Glutamatergic neuron (in vitro differentiated cells): ENCODE data around the gene OSBPL2. TPM values are rescaled to one million over a fixed set of nuclear protein-coding genes. Genes with fewer than 3 reads are reported as not detected.

Source experiments
- DNase-seq: peaks from one replicate; pipeline ENCODE4 v3.0.0; 2022
- H3K27ac Mint-ChIP-seq: one replicate; pipeline ENCODE4 v1.8.0; 2020; ENCODE audit warnings: mild to moderate bottlenecking, mixed read lengths, inconsistent platforms; ENCODE audit not compliant: unreplicated experiment
- H3K27me3 Mint-ChIP-seq: one replicate; pipeline ENCODE4 v1.8.0; 2020; ENCODE audit warnings: mild to moderate bottlenecking, moderate library complexity, mixed read lengths, inconsistent platforms; ENCODE audit not compliant: unreplicated experiment
- H3K36me3 Mint-ChIP-seq: one replicate; pipeline ENCODE4 v1.8.0; 2020; ENCODE audit warnings: mild to moderate bottlenecking, mixed read lengths, inconsistent platforms; ENCODE audit not compliant: unreplicated experiment
- H3K4me1 Mint-ChIP-seq: one replicate; pipeline ENCODE4 v1.8.0; 2020; ENCODE audit warnings: mild to moderate bottlenecking, low read depth, mixed read lengths, inconsistent platforms; ENCODE audit not compliant: unreplicated experiment
- H3K4me3 Mint-ChIP-seq: one replicate; pipeline ENCODE4 v1.8.0; 2020; ENCODE audit warnings: mild to moderate bottlenecking, mixed read lengths, inconsistent platforms; ENCODE audit not compliant: unreplicated experiment
- H3K9me3 Mint-ChIP-seq: one replicate; pipeline ENCODE4 v1.8.0; 2020; ENCODE audit warnings: mild to moderate bottlenecking, moderate library complexity, mixed read lengths, inconsistent platforms; ENCODE audit not compliant: unreplicated experiment
- CTCF ChIP-seq: fragments of 200-600 bp; sonication (generic); IDR thresholded peaks from one replicate; pipeline ENCODE4 v1.5.0; 2021; ENCODE audit not compliant: partially characterized antibody, unreplicated experiment
- total RNA-seq: library from RNA; stranded (reverse); fragmentation: NEBNext Ultra II Directional; extraction: Animal tissue kit (Norgen Biotek cat#: 25700); gene quantifications from one replicate; pipeline ENCODE4 v1.2.1, GENCODE V29; 2021; ENCODE audit not compliant: unreplicated experiment

Gene OSBPL2
- total RNA-seq, 1 donor from 2014 or later, result 42.6 TPM

- Mint-ChIP-seq H3K27me3 (peaks cover 4% of the 10 kb centered on the region), H3K4me3 (no peak overlapping the region), H3K27ac (no peak overlapping the region), H3K4me1 (peaks cover 3% of the 10 kb centered on the region), H3K36me3 (no peaks in the 10 kb centered on the region), H3K9me3 (no peaks in the 10 kb centered on the region)
- no peak for DNase-seq
- TF ChIP-seq CTCF, result no peak
These were observed 2.6 kb upstream of the OSBPL2 start for GRCh38 chr20:62235777-62236157.

GRCh38 chr20:62236200-62236599 is 2.1 kb upstream of the OSBPL2 start:
- H3K27me3 Mint-ChIP-seq, result peaks cover 4% of the 10 kb centered on the region
- no peak overlapping the region for H3K27ac Mint-ChIP-seq
- no peaks in the 10 kb centered on the region for H3K9me3 Mint-ChIP-seq
- H3K4me3 Mint-ChIP-seq, result no peak overlapping the region
- TF ChIP-seq CTCF, result no peak
- DNase-seq, result no peak
- no peaks in the 10 kb centered on the region for H3K36me3 Mint-ChIP-seq
- H3K4me1 Mint-ChIP-seq, result peaks cover 3% of the 10 kb centered on the region

GRCh38 chr20:62236766-62237513 is 1.4 kb upstream of the OSBPL2 start:
- H3K4me3 Mint-ChIP-seq, result no peak overlapping the region
- no peak for TF ChIP-seq CTCF
- DNase-seq, result no peak
- no peaks in the 10 kb centered on the region for H3K36me3 Mint-ChIP-seq
- H3K27me3 Mint-ChIP-seq, result peaks cover 8% of the 10 kb centered on the region
- no peaks in the 10 kb centered on the region for H3K9me3 Mint-ChIP-seq
- H3K4me1 Mint-ChIP-seq, result peaks cover 3% of the 10 kb centered on the region
- H3K27ac Mint-ChIP-seq, result no peak overlapping the region

- H3K27ac Mint-ChIP-seq, result peak overlapping the region; percentile 22
- H3K36me3 Mint-ChIP-seq, result no peaks in the 10 kb centered on the region
- no peaks in the 10 kb centered on the region for H3K9me3 Mint-ChIP-seq
- no peak for TF ChIP-seq CTCF
- H3K27me3 Mint-ChIP-seq, result peaks cover 8% of the 10 kb centered on the region
- H3K4me3 Mint-ChIP-seq, result peak overlapping the region; percentile 87
- peaks cover 3% of the 10 kb centered on the region for H3K4me1 Mint-ChIP-seq
- DNase-seq, result no peak
These were observed 864 bp upstream of the OSBPL2 start for GRCh38 chr20:62237514-62237800.

GRCh38 chr20:62238569-62239277 is 402 bp downstream of the OSBPL2 start:
- no peak for DNase-seq

More at GRCh38 chr20:62238569-62239277, 402 bp downstream of the OSBPL2 start:
- Mint-ChIP-seq H3K27me3 (peaks cover 7% of the 10 kb centered on the region), H3K4me1 (peaks cover 3% of the 10 kb centered on the region), H3K9me3 (no peaks in the 10 kb centered on the region), H3K36me3 (no peaks in the 10 kb centered on the region), H3K27ac (no peak overlapping the region), H3K4me3 (peak overlapping the region; percentile 87)
- TF ChIP-seq CTCF, result no peak
